Neural progenitor cell (in vitro differentiated cells): ENCODE data around the gene HDLBP.

Experiments
- CTCF ChIP-seq: fragments of 200-600 bp; sonication (generic); IDR thresholded peaks from 2 replicates; pipeline ENCODE4 v1.5.1; 2017; ENCODE audit warnings: antibody characterized with exemption, mild to moderate bottlenecking
- EZH2 ChIP-seq: fragments of 200-600 bp; sonication (generic); IDR thresholded peaks from 2 replicates; pipeline ENCODE4 v1.6.1; 2017; ENCODE audit warnings: antibody characterized with exemption, mild to moderate bottlenecking, moderate library complexity

GRCh38 chr2:241217320-241218031, 98.0 kb downstream of the HDLBP start:
- TF ChIP-seq CTCF (no peak), EZH2 (peak; percentile 37)
